HEK293 (cell line): ENCODE data around the gene COTL1.
A peak's percentile ranks its signal among the peaks of the same experiment; 100 is the strongest.

Experiments used
- CTCF ChIA-PET: fragments of 350-600 bp; formaldehyde crosslinking; extraction: SDS; loops from one replicate; lab custom pipeline; 2021; ENCODE audit warnings: antibody characterized with exemption; lab: Yijun Ruan, JAX
- POLR2A ChIA-PET: fragments of 300-600 bp; formaldehyde crosslinking; extraction: SDS; loops from one replicate; lab custom pipeline; 2020; ENCODE audit warnings: antibody characterized with exemption, inconsistent platforms; lab: Yijun Ruan, JAX
- H3K27ac ChIP-seq: fragments of 200-500 bp; sonication (Bioruptor generic); 2 replicates; pipeline ENCODE4 v1.5.1; 2014; ENCODE audit warnings: low read depth, low read length, control low read depth, inconsistent platforms; ENCODE audit errors: extremely low read depth
- H3K36me3 ChIP-seq, 2 experiments: fragments of 200-500 bp in 1 of 2; sonication (Bioruptor generic) in 1 of 2; 1 replicate in 1 of 2; 2 replicates in 1 of 2; pipeline ENCODE4 v1.5.1; 2014 to 2017; ENCODE audit warnings: inconsistent platforms in 2 of 2, low read length in 2 of 2; ENCODE audit not compliant: control insufficient read depth in 2 of 2, insufficient read depth in 1 of 2
- H3K4me1 ChIP-seq: fragments of 200-500 bp; sonication (Bioruptor generic); 2 replicates; pipeline ENCODE4 v1.5.1; 2014; ENCODE audit warnings: mild to moderate bottlenecking, low read length, inconsistent platforms; ENCODE audit not compliant: control insufficient read depth, insufficient read depth
- H3K4me3 ChIP-seq: 2 replicates; pipeline ENCODE4 v1.5.1; 2011; ENCODE audit warnings: low read depth, mild to moderate bottlenecking, control low read depth, low read length, moderate library complexity
- H3K9me3 ChIP-seq: fragments of 200-500 bp; sonication (Bioruptor generic); 2 replicates; pipeline ENCODE4 v1.5.1; 2014; ENCODE audit warnings: low read depth, low read length, inconsistent platforms; ENCODE audit not compliant: control insufficient read depth, insufficient read depth
- GFI1B ChIP-seq: fragments of 450-650 bp; formaldehyde crosslinking; IDR thresholded peaks from 2 replicates; pipeline ENCODE4 v1.5.1; 2016; ENCODE audit warnings: missing biosample characterization, missing genetic modification characterization
- KLF8 ChIP-seq: fragments of 450-650 bp; formaldehyde crosslinking; IDR thresholded peaks from 2 replicates; pipeline ENCODE4 v1.5.1; 2016; ENCODE audit warnings: missing biosample characterization, missing genetic modification characterization
- YY1 ChIP-seq: fragments of 450-650 bp; formaldehyde crosslinking; IDR thresholded peaks from 2 replicates; pipeline ENCODE4 v1.5.1; 2018; ENCODE audit warnings: missing biosample characterization, missing genetic modification characterization
- ZBTB1 ChIP-seq: fragments of 450-650 bp; formaldehyde crosslinking; IDR thresholded peaks from 2 replicates; pipeline ENCODE4 v1.5.1; 2016; ENCODE audit warnings: missing biosample characterization, missing genetic modification characterization
- ZBTB6 ChIP-seq: fragments of 450-650 bp; formaldehyde crosslinking; IDR thresholded peaks from 2 replicates; pipeline ENCODE4 v1.5.1; 2017; ENCODE audit warnings: missing biosample characterization, missing genetic modification characterization
- ZFP3 ChIP-seq: fragments of 450-650 bp; formaldehyde crosslinking; IDR thresholded peaks from 2 replicates; pipeline ENCODE4 v1.5.1; 2016; ENCODE audit warnings: low read depth, missing biosample characterization, missing genetic modification characterization
- ZFP37 ChIP-seq: fragments of 450-650 bp; formaldehyde crosslinking; IDR thresholded peaks from 2 replicates; pipeline ENCODE4 v1.5.1; 2016; ENCODE audit warnings: missing biosample characterization, missing genetic modification characterization
- ZNF426 ChIP-seq: fragments of 450-650 bp; formaldehyde crosslinking; IDR thresholded peaks from 2 replicates; pipeline ENCODE4 v1.5.1; 2017; ENCODE audit warnings: missing biosample characterization, missing genetic modification characterization, mild to moderate bottlenecking, inconsistent platforms, moderate library complexity
- ZNF433 ChIP-seq: fragments of 450-650 bp; formaldehyde crosslinking; IDR thresholded peaks from 2 replicates; pipeline ENCODE4 v1.5.1; 2016; ENCODE audit warnings: missing biosample characterization, missing genetic modification characterization, low read depth
- ZNF521 ChIP-seq: fragments of 450-650 bp; formaldehyde crosslinking; IDR thresholded peaks from 2 replicates; pipeline ENCODE4 v1.5.1; 2017; ENCODE audit warnings: missing biosample characterization, mild to moderate bottlenecking, missing genetic modification characterization
- ZNF560 ChIP-seq: fragments of 450-650 bp; formaldehyde crosslinking; IDR thresholded peaks from 2 replicates; pipeline ENCODE4 v1.5.1; 2017; ENCODE audit warnings: missing biosample characterization, missing genetic modification characterization, borderline replicate concordance
- ZNF629 ChIP-seq: fragments of 450-650 bp; formaldehyde crosslinking; IDR thresholded peaks from 2 replicates; pipeline ENCODE4 v1.5.1; 2017; ENCODE audit warnings: missing biosample characterization, missing genetic modification characterization
- ZNF660 ChIP-seq: fragments of 450-650 bp; IDR thresholded peaks from 2 replicates; pipeline ENCODE4 v1.5.1; 2018; ENCODE audit warnings: missing biosample characterization, mild to moderate bottlenecking, missing genetic modification characterization
- ZNF664 ChIP-seq: fragments of 450-650 bp; formaldehyde crosslinking; IDR thresholded peaks from 2 replicates; pipeline ENCODE4 v1.5.1; 2016; ENCODE audit warnings: missing biosample characterization, missing genetic modification characterization
- ZNF76 ChIP-seq: fragments of 450-650 bp; formaldehyde crosslinking; IDR thresholded peaks from 2 replicates; pipeline ENCODE4; 2016; ENCODE audit warnings: low read depth, missing biosample characterization, missing genetic modification characterization, borderline replicate concordance
- ZSCAN5A ChIP-seq: fragments of 450-650 bp; formaldehyde crosslinking; IDR thresholded peaks from 2 replicates; pipeline ENCODE4 v1.5.1; 2016; ENCODE audit warnings: missing biosample characterization, missing genetic modification characterization
- TF ChIP-seq, protein P1 (sequence below): fragments of 450-650 bp; IDR thresholded peaks from 2 replicates; pipeline ENCODE4 v1.5.1; 2018; ENCODE audit warnings: missing biosample characterization, mild to moderate bottlenecking, missing genetic modification characterization
- TF ChIP-seq, protein P2 (sequence below): fragments of 450-650 bp; formaldehyde crosslinking; IDR thresholded peaks from 2 replicates; pipeline ENCODE4 v1.5.1; 2016; ENCODE audit warnings: missing biosample characterization, missing genetic modification characterization
- TF ChIP-seq, protein P3 (sequence below): fragments of 450-650 bp; IDR thresholded peaks from 2 replicates; pipeline ENCODE4 v1.5.1; 2018; ENCODE audit warnings: missing biosample characterization, missing genetic modification characterization
- TF ChIP-seq, protein P4 (sequence below): fragments of 450-650 bp; formaldehyde crosslinking; IDR thresholded peaks from 2 replicates; pipeline ENCODE4 v1.5.1; 2016; ENCODE audit warnings: missing biosample characterization, missing genetic modification characterization
- TF ChIP-seq, protein P5 (sequence below): fragments of 450-650 bp; formaldehyde crosslinking; IDR thresholded peaks from 2 replicates; pipeline ENCODE4 v1.5.1; 2016; ENCODE audit warnings: missing biosample characterization, missing genetic modification characterization, low read depth

COTL1 gene

GRCh38 chr16:84607694-84608093, 10.2 kb downstream of the COTL1 start:
- Histone ChIP-seq H3K4me3 (no peak overlapping the region), H3K9me3 (no peaks in the 10 kb centered on the region), H3K36me3 (no peaks in the 10 kb centered on the region), H3K27ac (no peak overlapping the region), H3K4me1 (no peaks in the 10 kb centered on the region)
- ChIA-PET POLR2A (no interaction called here), CTCF (no interaction called here)
- TF ChIP-seq YY1 (tag by site-specific recombination) = no peak
- TF ChIP-seq ZNF664 (tag by site-specific recombination) = peak; percentile 32; the same call in 1 of the 2 replicates
- TF ChIP-seq ZFP37 (tag by site-specific recombination) = no peak
- no peak for TF ChIP-seq ZNF629
- TF ChIP-seq, all 188 proteins: peak for 1

DNA sequence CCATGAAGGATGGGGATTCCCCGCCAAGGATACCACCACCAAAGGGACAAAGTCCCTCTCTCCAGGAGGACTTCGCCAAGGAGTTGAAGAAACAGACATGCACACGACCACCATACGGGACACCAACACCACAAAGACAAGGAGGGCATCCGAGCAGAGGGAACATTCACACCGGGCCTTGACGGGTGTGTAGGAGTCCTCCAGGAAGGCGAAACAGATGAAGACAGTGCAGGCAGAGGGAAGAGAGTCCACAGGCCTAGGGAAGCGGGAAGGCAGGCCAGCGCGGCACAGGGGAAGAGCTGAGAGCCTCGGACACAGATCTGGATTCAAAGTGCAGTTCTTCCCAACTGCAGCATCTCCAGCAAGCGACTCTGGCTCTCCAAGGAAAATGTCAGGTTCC, 10.8 kb downstream of the COTL1 start:
- POLR2A ChIA-PET = interaction anchor here (0.6 kb wide), 1 partner anchor 104 kb away, joined by 5 read pairs; no protein-coding TSS in a partner anchor
- TF ChIP-seq ZNF433 (tag by site-specific recombination) = no peak
- TF ChIP-seq ZFP3 (tag by site-specific recombination) = peak; percentile 96
- Histone ChIP-seq H3K36me3 (no peaks in the 10 kb centered on the region), H3K4me1 (no peaks in the 10 kb centered on the region), H3K9me3 (no peaks in the 10 kb centered on the region), H3K4me3 (no peak overlapping the region), H3K27ac (no peak overlapping the region)
- CTCF ChIA-PET = no interaction called here

DNA sequence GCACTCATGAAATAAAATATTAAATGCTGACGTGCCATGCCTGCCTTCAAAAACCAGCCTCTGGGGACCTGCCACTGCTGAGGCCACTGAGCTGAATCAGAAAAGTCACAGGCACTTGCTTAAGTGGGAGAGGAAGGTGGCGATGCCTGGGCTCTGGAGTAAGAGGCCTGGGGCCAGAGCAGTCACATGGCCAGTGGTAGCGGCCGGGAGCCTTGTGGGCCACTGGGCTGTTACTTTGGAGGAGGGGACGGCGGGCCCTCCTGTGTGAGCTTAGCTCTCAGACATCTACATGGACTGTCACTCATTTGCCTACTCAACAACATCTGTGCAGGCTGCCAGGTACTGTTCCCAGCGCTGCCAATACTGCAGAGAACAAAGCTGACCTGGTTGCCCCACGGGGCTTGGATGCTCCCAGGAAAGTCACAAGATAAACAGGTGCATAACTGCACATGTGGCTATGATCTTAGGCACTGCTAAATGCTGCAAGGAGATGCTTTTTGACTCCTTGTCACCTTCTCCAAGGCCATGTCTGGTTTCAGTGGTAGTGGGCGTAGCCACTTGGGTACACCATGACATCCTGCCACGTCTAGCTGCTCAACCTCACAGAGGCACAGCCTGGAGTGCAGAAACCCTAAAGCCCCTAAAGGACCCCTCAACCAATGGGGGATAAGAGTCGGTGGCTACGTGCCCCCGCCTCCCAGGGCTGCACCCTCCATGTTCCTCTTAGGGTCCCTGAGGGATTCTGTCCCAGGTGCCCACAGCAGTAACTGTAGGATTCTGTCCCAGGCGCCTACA, 11.6 kb downstream of the COTL1 start:
- Histone ChIP-seq H3K4me3 (no peak overlapping the region), H3K4me1 (no peaks in the 10 kb centered on the region), H3K9me3 (no peaks in the 10 kb centered on the region), H3K36me3 (no peaks in the 10 kb centered on the region), H3K27ac (no peak overlapping the region)
- POLR2A ChIA-PET = no interaction called here
- CTCF ChIA-PET = interaction anchor here (0.6 kb wide), 1 partner anchor 23 kb away, joined by 3 read pairs; no protein-coding TSS in a partner anchor
- TF ChIP-seq, protein P1, sequence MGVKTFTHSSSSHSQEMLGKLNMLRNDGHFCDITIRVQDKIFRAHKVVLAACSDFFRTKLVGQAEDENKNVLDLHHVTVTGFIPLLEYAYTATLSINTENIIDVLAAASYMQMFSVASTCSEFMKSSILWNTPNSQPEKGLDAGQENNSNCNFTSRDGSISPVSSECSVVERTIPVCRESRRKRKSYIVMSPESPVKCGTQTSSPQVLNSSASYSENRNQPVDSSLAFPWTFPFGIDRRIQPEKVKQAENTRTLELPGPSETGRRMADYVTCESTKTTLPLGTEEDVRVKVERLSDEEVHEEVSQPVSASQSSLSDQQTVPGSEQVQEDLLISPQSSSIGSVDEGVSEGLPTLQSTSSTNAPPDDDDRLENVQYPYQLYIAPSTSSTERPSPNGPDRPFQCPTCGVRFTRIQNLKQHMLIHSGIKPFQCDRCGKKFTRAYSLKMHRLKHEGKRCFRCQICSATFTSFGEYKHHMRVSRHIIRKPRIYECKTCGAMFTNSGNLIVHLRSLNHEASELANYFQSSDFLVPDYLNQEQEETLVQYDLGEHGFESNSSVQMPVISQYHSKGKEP (tag by site-specific recombination) = no peak
- no peak for TF ChIP-seq ZBTB6 (tag by site-specific recombination)
- TF ChIP-seq ZNF560 (tag by site-specific recombination) = no peak
- TF ChIP-seq KLF8 (tag by site-specific recombination) = no peak
- TF ChIP-seq, protein P2, sequence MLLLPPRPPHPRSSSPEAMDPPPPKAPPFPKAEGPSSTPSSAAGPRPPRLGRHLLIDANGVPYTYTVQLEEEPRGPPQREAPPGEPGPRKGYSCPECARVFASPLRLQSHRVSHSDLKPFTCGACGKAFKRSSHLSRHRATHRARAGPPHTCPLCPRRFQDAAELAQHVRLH (tag by site-specific recombination) = no peak
- TF ChIP-seq ZNF76 (tag by site-specific recombination) = no peak
- TF ChIP-seq GFI1B (tag by site-specific recombination) = no peak
- TF ChIP-seq, protein P3, sequence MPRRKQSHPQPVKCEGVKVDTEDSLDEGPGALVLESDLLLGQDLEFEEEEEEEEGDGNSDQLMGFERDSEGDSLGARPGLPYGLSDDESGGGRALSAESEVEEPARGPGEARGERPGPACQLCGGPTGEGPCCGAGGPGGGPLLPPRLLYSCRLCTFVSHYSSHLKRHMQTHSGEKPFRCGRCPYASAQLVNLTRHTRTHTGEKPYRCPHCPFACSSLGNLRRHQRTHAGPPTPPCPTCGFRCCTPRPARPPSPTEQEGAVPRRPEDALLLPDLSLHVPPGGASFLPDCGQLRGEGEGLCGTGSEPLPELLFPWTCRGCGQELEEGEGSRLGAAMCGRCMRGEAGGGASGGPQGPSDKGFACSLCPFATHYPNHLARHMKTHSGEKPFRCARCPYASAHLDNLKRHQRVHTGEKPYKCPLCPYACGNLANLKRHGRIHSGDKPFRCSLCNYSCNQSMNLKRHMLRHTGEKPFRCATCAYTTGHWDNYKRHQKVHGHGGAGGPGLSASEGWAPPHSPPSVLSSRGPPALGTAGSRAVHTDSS (tag by site-specific recombination) = no peak
- TF ChIP-seq ZSCAN5A (tag by site-specific recombination) = no peak
- no peak for TF ChIP-seq ZNF426 (tag by site-specific recombination)
- TF ChIP-seq ZNF521 (tag by site-specific recombination) = no peak
- no peak for TF ChIP-seq ZBTB1 (tag by site-specific recombination)
- TF ChIP-seq ZNF660 (tag by site-specific recombination) = no peak
- TF ChIP-seq, protein P4, sequence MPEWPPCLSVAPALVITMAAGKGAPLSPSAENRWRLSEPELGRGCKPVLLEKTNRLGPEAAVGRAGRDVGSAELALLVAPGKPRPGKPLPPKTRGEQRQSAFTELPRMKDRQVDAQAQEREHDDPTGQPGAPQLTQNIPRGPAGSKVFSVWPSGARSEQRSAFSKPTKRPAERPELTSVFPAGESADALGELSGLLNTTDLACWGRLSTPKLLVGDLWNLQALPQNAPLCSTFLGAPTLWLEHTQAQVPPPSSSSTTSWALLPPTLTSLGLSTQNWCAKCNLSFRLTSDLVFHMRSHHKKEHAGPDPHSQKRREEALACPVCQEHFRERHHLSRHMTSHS = no peak
- TF ChIP-seq, protein P5, sequence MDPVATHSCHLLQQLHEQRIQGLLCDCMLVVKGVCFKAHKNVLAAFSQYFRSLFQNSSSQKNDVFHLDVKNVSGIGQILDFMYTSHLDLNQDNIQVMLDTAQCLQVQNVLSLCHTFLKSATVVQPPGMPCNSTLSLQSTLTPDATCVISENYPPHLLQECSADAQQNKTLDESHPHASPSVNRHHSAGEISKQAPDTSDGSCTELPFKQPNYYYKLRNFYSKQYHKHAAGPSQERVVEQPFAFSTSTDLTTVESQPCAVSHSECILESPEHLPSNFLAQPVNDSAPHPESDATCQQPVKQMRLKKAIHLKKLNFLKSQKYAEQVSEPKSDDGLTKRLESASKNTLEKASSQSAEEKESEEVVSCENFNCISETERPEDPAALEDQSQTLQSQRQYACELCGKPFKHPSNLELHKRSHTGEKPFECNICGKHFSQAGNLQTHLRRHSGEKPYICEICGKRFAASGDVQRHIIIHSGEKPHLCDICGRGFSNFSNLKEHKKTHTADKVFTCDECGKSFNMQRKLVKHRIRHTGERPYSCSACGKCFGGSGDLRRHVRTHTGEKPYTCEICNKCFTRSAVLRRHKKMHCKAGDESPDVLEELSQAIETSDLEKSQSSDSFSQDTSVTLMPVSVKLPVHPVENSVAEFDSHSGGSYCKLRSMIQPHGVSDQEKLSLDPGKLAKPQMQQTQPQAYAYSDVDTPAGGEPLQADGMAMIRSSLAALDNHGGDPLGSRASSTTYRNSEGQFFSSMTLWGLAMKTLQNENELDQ (tag by site-specific recombination) = no peak
